Activated CD8-positive, alpha-beta T cell treated with anti-CD3 and anti-CD28 coated beads for 36 hours (primary cell): ENCODE data around the gene POLD2. TPM values are rescaled to one million over a fixed set of nuclear protein-coding genes. Genes with fewer than 3 reads are reported as not detected.

ENCODE experiments used
- ATAC-seq: fragments of 200-7000 bp; cut with Tn5 transposase; one replicate; pipeline ENCODE4 v1.10.0; 2021; ENCODE audit warnings: mild to moderate bottlenecking, moderate library complexity
- CTCF ChIA-PET: fragments of 350-600 bp; sonication (Branson Sonifier 250); formaldehyde crosslinking; loops from one replicate; lab custom pipeline; 2021; ENCODE audit warnings: antibody characterized with exemption; lab: Charles Lee
- POLR2A ChIA-PET: fragments of 350-600 bp; sonication (Branson Sonifier 250); formaldehyde crosslinking; loops from one replicate; lab custom pipeline; 2021; ENCODE audit warnings: antibody characterized with exemption; lab: Charles Lee
- DNase-seq: peaks from one replicate; pipeline ENCODE4 v3.0.0-alpha.2; 2020
- H3K27ac Mint-ChIP-seq: one replicate; pipeline ENCODE4 v1.8.0; 2021; ENCODE audit warnings: mild to moderate bottlenecking, mixed read lengths
- H3K27me3 Mint-ChIP-seq: one replicate; pipeline ENCODE4 v1.8.0; 2021; ENCODE audit warnings: mixed read lengths
- H3K36me3 Mint-ChIP-seq: one replicate; pipeline ENCODE4 v1.8.0; 2021; ENCODE audit warnings: low read depth, mixed read lengths
- H3K4me1 Mint-ChIP-seq: one replicate; pipeline ENCODE4 v1.8.0; 2021; ENCODE audit warnings: low read depth, mixed read lengths
- H3K4me3 Mint-ChIP-seq: one replicate; pipeline ENCODE4 v1.8.0; 2021; ENCODE audit warnings: mild to moderate bottlenecking, moderate library complexity, mixed read lengths
- H3K9me3 Mint-ChIP-seq: one replicate; pipeline ENCODE4 v1.8.0; 2021; ENCODE audit warnings: mixed read lengths
- intact Hi-C: fragments of 100-400 bp; cut with micrococcal nuclease; formaldehyde crosslinking; loops from one replicate; pipeline ENCODE4 v1.10.0; 2022
- total RNA-seq, 2 experiments: library from RNA; stranded (reverse); gene quantifications; one replicate each; pipeline ENCODE4 v1.2.3, GENCODE V29; 2021
- TF ChIP-seq, protein P1 (sequence below): fragments of 200-600 bp; IDR thresholded peaks from one replicate; pipeline ENCODE4 v1.8.0; 2022; ENCODE audit warnings: antibody characterized with exemption, mild to moderate bottlenecking

Gene POLD2
- total RNA-seq, 2 experiments from 2014 or later = 243 to 251 TPM

DNA sequence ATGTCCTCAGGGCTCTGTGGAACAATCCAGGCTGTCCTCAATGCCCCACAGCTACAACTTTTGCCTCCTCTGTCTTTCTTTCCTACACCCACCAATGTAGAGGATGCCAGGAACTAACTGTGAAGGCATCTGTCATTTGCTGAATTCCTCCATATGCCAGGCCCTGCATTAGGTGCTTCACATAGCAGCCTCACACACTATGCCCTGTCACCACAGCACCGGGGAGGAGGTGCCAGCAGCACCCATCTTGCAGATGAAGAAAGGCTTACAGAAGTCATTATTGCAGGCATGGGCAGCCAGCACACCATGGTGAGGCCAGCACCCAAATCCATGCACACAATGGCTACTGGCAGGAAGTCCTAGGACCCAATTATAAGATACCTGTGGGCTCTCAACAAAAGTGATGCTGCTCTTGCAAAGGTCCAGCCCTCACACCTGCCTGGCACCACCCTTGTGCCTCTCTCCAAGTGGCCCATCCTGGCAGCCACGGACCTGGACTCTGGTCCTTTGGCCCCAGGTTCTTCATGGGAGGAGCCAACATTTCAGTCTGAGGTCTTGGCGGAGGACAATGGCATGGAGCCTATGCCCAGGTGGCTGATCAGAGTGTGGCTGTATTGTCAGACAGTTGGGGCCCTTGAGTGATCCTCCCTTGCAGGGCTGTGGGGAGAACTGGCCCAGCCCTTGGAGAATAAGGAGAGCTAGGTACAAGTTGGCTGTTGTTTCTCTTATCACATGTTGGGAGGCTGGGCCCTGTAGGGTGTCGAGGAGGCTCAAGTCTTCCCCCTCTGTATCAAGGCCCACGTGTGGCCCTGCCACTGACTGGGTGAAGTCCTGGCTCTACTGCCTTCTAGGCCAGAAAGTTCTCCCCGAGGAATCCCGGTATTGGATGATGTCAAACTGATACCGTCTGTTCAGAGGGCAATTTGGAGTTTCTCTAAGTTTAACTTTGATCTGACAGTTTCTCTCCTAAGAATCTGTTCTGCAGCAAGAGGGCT, 32.1 kb upstream of the POLD2 start:
- Mint-ChIP-seq H3K27ac (no peak overlapping the region), H3K4me3 (no peak overlapping the region), H3K36me3 (no peaks in the 10 kb centered on the region), H3K27me3 (no peaks in the 10 kb centered on the region), H3K9me3 (no peaks in the 10 kb centered on the region), H3K4me1 (no peaks in the 10 kb centered on the region)
- intact Hi-C loops = no loop called here
- DNase-seq (no peak), ATAC-seq (no peak)
- CTCF ChIA-PET = interaction anchor here (0.7 kb wide), 1 partner anchor 41 kb away, joined by 3 read pairs; no protein-coding TSS in a partner anchor
- POLR2A ChIA-PET = no interaction called here
- TF ChIP-seq, protein P1, sequence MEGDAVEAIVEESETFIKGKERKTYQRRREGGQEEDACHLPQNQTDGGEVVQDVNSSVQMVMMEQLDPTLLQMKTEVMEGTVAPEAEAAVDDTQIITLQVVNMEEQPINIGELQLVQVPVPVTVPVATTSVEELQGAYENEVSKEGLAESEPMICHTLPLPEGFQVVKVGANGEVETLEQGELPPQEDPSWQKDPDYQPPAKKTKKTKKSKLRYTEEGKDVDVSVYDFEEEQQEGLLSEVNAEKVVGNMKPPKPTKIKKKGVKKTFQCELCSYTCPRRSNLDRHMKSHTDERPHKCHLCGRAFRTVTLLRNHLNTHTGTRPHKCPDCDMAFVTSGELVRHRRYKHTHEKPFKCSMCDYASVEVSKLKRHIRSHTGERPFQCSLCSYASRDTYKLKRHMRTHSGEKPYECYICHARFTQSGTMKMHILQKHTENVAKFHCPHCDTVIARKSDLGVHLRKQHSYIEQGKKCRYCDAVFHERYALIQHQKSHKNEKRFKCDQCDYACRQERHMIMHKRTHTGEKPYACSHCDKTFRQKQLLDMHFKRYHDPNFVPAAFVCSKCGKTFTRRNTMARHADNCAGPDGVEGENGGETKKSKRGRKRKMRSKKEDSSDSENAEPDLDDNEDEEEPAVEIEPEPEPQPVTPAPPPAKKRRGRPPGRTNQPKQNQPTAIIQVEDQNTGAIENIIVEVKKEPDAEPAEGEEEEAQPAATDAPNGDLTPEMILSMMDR = no peak

- H3K4me3 Mint-ChIP-seq = no peak overlapping the region
Observed at GRCh38 chr7:44154703-44155102, 31.4 kb upstream of the POLD2 start.

GRCh38 chr7:44153948-44154335, 30.6 kb upstream of the POLD2 start:
- H3K4me3 Mint-ChIP-seq = no peak overlapping the region
- DNase-seq = no peak
- H3K9me3 Mint-ChIP-seq = no peaks in the 10 kb centered on the region
- ChIA-PET CTCF (no interaction called here), POLR2A (no interaction called here)
- H3K4me1 Mint-ChIP-seq = no peaks in the 10 kb centered on the region
- ATAC-seq = no peak
- TF ChIP-seq, protein P1 = no peak
- H3K36me3 Mint-ChIP-seq = no peaks in the 10 kb centered on the region
- intact Hi-C loops = no loop called here
- no peak overlapping the region for H3K27ac Mint-ChIP-seq
- no peaks in the 10 kb centered on the region for H3K27me3 Mint-ChIP-seq

More at GRCh38 chr7:44154703-44155102, 31.4 kb upstream of the POLD2 start:
- no peak for ATAC-seq
- Mint-ChIP-seq H3K4me1 (no peaks in the 10 kb centered on the region), H3K36me3 (no peaks in the 10 kb centered on the region), H3K27me3 (no peaks in the 10 kb centered on the region), H3K27ac (no peak overlapping the region), H3K9me3 (no peaks in the 10 kb centered on the region)
- intact Hi-C loops = no loop called here
- CTCF ChIA-PET = no interaction called here
- TF ChIP-seq, protein P1 = no peak
- POLR2A ChIA-PET = no interaction called here
- no peak for DNase-seq

DNA sequence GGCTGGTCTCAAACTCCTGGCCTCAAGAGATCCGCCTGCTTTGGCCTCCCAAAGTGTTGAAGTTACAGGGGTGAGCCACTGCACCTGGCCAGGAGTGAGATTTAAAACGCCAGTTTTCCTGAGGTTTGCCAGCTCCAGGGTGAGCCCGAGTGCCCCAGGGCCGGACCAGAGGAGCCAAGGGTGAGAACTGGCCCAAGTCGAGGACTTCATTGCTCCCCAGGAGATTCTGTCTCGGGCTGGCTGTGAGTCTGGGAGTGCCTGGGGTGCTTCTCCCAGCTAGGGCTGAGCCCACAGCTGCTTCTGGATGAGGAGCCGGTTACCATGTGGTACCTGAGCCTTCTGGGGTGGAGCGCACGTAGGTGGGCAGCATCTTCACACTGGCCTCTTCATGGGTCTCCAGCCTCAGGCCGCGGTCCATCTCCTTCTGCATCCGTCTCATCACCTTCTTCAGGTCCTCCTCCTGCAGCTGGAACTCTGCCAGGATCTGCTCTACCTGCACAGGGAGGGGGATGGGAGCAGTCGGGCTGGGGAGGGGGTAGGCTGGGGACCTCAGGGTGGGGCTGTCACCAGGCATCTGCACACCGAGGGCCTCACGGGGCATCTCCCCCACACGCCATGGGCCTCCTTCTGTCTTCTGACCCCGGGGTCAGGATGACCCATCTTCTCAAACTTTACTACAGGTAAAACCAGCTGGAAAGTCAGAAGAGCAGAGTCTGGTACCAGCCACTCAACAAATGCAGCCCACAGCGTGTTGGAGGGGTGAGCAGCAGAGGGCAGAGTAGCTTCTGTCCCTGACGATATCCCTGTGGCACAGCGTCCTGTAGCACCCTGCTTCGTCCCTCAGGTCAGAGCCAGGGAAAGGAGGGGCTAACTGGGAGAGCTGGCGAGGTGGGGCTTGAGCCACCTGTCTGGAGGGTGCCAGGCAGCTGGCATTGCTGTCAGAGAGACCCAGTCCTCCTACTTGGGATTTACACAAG, 29.9 kb upstream of the POLD2 start:
- TF ChIP-seq, protein P1 = no peak
- no peak overlapping the region for H3K4me3 Mint-ChIP-seq
- DNase-seq (no peak), ATAC-seq (no peak)
- H3K9me3 Mint-ChIP-seq = no peaks in the 10 kb centered on the region
- no peaks in the 10 kb centered on the region for H3K27me3 Mint-ChIP-seq
- ChIA-PET CTCF (no interaction called here), POLR2A (no interaction called here)
- H3K36me3 Mint-ChIP-seq = no peaks in the 10 kb centered on the region
- no peaks in the 10 kb centered on the region for H3K4me1 Mint-ChIP-seq
- intact Hi-C loops = no loop called here
- H3K27ac Mint-ChIP-seq = no peak overlapping the region
